HG02938 (cell line): ENCODE measurements around the gene G3BP2.
A peak's percentile ranks its signal among the peaks of the same experiment; 100 is the strongest.
"Not testable (repeated sequence)": the region's sequence is repeated elsewhere in the genome, so short reads cannot be mapped to it uniquely, and the experiment has no call there.

ENCODE experiments used
- ATAC-seq: cut with Tn5 transposase; IDR thresholded peaks from one replicate; pipeline ENCODE4 v1.9.1; 2021; ENCODE audit warnings: mild to moderate bottlenecking, moderate library complexity; ENCODE audit not compliant: unreplicated experiment

Gene G3BP2

DNA sequence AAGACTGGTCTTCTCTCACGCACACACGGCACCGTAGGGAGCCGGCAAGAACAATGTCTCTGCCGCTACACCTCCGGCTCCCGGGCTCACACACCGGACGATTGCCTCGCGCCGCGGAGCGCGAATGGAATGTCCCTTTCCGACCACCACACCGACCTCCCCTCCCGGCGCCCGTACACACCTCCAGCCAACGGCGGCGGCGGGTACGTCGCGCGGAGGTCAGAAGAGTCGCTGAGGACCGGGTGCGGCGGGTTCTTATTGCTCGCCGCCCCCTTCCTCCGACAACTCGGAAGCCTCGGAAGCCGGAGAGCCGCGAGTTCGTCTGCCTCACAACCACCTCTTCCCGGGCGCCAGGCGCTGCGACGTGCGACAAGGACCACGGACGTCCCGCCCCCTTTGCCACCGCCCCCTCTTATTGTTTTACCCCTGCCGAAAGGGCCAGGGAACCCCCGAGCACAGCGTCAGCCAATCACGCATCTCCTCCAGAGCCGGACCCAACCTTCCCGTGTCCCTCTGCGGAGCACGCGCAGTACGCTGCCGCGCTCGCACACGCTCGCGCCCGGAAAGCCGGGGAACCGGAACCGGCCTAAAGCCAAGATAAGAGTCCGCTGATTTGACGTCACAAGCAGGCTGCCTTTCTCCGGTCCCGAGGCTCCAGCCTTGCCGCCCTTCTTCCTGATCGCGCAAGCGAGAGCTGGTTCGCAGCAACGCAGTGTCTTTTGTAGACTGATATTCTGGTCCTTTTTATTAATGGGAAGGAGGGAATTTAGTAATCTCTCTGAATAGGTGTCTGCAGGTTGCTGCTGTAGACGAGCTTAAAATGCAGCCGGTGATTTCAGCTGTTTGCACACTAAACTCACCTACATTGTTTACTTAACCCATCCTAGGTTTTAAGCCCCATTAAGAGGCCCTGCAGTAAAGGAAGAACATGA, at the start of gene G3BP2:
Gene G3BP2, minus strand, starts transcription at position 385 of the 932 bp plus-strand sequence. CDS start 11,386 bp downstream, outside the sequence.
- ATAC-seq: peak; percentile 93

DNA sequence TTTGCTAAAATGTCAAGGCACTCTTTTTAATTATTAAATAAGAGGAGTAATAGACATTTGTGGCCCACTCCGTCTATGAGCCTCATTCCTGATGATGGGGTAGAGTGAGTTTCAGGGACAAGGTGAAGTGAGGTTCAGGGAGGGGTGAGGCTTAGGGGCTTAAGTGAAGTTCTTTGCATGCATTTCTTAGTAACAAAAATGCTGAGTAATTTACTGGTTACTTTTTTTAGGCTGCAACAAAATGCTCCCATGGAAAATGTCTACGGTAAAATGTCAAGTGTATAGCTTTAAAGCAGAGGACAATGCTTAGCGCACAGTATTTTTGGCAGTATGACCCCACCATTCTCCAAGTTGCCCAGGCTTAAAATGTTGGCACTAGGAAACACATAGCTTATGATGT, 49.2 kb upstream of the G3BP2 start:
- no peak for ATAC-seq

DNA sequence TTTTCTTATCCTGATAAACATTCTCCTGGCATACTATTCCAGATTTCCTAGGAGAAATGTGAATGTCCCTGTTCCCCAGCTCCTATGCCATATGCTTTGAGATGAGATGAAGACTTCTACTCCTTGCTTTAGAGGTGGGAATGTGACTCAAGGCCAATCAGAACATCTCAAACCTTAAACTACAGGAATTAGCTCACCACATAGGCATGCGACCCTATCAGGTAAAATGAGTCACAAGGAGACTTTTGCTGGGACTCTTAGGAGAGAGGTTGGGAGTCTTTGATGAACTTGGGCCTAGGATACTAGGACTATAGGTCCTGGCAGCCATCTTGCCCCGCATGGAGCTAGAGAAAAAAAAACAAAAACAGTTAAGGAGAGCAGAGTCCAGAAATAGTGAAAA, 45.3 kb upstream of the G3BP2 start:
- ATAC-seq: no peak

DNA sequence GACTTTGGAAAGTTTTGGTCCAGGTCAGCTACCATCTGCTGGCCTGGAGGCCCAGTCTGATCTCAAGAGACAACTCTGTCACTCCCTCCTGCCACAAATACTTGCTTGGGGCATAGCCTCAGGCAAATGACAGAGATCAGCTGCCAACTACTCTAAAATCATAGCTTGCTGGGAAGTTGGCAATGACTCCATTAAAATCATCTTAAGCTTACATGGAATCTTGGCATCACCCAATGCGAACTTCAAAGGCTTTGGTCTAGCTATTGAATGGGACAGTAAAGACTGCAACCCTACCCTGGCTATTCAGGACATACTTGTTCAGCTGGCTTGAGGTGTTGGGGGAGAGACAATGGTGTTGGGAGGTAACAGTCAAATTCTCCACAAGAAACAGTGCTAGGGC, 44.2 kb upstream of the G3BP2 start:
- no peak for ATAC-seq

DNA sequence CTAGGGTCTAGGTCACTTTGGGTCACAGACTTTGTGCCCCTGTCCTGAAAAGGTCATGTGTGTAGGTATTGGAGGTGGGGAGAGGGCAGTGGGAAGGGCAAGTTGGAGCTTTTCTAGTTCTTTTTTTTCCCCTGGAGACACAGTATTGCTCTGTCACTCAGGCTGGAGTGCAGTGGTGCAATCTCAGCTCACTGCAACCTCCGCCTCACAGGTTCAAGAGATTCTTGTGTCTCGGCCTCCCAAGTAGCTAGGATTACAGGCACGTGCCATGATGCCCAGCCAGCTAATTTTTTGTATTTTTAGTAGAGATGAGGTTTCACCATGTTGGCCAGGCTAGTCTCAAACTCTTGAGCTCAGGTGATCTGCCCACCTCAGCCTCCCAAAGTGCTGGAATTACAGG, 42.8 kb upstream of the G3BP2 start:
- ATAC-seq: not testable (repeated sequence)

DNA sequence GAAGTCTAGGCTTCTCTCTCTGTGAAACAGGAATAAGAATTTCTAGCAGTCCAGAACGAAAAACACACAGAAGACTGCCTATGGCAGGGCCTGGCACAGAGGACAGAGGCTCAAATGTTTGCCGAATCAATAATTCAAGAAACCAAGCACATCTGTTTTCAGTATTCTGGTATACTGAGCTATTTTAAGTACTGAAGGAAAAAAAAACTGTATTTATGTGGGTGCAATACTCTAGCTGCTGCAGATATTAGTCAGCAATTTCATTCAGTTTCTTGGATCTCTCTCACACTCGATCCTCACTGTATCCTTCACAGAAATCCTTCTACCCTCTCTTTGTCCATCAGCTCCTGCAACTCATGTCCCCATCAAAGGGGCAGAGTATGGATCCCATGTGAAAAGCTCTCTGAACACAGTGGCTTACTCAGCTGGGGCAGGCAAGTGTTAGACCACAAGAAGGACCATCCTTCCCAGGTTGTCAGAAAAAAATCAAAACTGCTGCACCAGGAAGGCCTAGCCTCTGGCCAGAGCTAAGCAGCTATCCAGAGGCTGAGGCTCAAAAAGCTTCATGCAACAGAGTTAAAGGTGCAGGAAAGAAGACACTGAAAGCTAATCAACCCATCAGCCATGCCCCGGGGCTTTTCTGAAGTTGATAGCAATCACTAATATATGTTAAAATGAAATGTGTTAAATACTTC, 42.0 kb upstream of the G3BP2 start:
- ATAC-seq: no peak

DNA sequence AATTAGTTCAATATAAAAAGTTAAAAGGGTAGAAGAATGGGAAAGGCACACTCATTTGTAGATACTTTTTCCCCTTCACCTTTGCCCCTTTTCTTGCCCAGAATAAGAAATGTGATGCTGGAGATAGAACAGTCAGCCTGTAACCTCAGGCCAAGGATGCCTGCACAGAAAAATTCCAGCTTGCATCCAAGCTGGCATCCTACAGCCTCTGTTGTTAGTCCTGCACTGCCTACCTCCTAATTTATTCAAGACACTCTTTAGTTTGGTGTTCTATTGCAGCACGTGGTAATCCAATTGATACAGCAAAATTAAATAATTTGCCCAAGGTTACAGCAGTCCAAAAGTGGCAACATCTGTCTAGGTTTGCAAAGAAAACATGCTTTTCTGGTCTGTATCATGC, 41.5 kb upstream of the G3BP2 start:
- no peak for ATAC-seq

DNA sequence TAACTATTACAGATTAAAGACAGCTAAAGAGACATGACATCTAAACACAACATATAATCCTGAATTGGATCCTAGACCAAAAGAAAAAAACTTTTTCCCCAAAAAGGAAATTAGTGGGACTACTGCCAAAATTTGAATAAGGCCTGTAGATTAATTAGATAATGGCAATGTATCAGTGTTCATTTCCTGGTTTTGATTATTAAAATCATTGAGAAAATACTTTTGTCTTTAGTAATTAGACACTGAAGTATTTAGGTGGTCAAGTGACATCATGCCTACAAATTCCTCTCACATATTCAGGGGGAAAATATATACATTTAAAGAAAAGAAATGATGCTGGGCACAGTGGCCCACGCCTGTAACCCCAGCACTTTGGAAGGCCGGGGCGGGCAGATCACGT, 40.8 kb upstream of the G3BP2 start:
- no peak for ATAC-seq

DNA sequence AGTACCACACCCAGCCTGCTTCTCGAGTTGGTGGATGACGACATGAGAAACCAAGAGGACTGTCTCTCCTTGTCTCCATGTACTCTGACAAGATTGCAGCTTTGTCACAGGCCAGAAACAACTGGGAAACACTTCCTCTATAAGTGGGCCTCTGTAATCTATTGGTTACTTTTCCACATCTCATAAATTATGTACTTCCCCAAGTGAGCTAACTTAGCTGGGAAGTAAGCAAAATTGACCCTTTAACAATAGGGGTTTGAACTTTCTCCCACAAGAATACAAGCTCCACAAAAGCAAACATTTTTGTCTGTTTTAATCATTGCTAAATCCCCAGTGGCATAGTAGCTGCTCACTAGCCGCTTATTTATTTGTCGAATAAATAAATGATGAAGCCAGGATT, 37.0 kb upstream of the G3BP2 start:
- no peak for ATAC-seq

DNA sequence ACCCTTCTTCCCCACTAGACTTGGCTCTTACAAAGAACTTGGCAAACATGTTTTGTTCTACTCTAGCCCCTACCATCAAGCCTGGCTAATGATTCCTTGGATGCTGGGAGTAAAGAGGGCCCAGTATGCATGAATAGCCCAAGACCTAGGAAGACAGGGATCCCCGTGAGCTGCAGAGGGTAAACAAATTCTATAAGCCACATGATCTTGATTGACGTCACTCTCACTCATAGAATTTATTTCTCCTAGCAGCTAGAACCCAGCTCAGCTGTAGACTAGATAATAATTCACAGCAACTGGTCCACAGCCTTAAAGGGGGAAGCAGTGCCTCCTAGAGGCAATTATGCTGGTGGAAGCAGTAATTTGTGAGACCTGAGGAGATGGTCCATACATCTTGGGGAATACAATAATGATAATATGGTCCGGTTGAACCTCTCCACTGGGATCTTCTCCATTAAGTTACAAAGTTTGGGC, 35.0 kb upstream of the G3BP2 start:
- ATAC-seq: peak; percentile 72

DNA sequence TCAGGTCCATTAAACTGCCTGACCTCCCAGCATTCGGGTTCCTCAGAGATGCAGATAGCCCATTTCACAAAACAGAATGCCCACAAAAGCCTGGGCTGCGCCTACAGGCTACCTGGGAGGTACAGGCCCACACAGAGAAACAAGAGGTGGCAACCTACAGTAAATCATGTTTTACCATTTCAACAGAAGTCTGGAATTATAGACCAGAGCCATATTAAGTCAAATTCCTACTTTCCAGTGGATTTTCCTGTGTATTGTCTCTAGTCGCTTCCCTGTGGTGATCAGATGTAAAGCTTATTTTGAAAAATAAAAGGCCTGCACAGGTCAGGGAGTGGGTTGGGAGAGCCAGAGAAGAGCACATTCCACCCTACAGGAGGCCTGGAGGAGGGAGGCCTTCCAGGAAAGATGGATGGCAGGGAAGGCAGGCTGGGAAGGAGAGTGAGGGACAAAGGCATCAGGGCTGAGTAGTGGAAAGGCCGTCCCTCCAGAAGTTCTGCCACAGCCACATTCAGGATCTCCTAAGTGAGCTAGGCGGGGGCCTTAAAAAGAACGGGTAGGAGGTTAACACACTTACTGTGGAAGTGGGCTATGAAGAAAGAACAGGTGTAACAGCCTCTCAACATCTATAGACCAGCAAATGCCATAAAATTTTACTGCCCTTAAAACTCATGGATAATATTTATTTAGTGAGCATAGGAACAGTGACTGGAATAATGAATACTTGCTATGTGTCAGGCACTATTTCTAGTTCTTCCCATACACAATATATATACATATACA, 32.2 kb upstream of the G3BP2 start:
- no peak for ATAC-seq

DNA sequence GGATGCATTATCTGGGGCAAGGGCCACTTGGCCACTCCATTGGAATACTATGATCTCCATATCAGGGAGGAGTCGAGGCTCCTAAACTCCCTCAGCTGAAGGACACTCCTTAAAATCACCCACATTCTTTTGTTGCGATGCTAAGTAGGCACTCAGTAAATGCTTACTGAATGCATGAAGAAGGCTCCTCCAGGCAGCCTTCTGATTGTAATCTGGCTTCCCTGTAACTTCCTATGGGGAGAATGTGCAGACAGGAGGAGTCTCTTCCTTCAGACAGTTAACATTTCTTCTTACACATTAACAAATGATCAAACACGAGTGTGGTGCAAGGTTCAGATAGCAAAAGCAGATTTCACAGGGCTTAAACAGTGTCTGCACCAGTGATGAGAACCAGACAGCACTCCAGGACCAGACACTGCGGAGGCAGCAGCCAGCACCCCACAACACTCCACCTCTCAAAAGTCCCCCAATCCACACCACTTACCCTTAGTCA, 29.8 kb upstream of the G3BP2 start:
- ATAC-seq: no peak

DNA sequence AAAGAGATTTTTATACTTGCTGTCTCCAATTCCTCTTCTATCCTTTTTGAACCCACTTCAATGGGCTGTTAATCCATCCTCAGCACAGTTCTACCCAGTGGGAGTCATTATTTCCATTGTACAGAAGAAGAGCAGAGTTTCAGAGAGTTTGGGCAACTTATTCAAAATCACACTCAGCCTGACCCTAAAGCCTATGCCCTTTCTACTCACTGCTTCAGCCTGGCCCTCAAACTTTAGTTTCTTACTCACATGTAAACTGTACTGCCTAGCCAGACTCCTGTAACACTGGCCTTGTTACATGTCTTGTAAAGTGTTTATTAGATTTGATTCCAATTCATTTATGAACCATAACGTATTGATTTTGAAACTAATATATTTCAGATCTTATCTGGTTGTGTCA, 26.1 kb upstream of the G3BP2 start:
- no peak for ATAC-seq

DNA sequence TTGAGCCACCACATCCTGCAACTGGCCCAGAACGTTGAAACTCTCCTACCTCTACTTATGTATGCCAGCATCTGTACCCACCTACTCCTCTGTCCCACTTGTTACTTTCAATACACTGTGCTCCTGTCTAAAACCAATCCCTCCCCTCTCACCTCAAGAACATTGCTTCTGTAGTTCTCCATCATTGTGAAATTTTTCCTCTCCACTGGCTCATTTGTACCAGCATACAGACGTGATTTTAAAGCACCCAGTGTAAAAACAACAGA, 25.7 kb upstream of the G3BP2 start:
- ATAC-seq: peak; percentile 25

DNA sequence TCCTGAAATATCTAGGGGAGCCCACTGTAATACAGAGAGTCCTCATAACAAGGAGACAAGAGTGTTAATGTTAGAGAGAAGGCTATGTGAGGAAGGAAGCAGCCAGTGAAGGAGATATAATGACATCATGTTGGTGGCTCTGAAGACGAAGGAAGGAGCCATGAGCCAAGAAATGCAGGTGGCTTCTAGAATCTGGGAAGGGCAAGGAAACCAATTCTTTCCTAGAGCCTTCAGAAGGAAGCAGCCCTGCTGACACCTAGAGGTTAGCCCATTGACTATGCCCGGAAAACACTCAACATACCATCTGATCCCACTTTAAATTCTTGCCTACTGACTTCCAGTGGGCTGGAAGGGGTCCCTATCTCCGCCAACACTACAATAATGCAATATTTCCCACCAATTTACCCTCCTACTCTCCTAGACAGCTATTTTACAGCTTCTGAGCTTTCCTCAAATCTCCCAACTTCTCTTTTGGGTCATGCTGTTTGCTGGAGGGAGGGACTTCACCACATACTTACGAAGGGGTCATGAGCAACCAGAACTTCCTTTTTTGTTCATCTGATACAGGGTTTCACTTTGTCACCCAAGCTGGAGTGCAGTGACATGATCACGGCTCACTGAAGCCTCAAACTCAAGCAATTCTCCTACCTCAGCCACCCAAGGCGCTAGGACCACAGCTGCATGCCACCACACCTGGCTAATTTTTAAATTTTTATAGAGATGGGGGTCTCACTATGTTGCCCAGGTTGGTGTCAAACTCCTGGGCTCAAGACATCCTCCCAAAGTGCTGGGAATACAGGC, 25.2 kb upstream of the G3BP2 start:
- ATAC-seq: peak; percentile 94

DNA sequence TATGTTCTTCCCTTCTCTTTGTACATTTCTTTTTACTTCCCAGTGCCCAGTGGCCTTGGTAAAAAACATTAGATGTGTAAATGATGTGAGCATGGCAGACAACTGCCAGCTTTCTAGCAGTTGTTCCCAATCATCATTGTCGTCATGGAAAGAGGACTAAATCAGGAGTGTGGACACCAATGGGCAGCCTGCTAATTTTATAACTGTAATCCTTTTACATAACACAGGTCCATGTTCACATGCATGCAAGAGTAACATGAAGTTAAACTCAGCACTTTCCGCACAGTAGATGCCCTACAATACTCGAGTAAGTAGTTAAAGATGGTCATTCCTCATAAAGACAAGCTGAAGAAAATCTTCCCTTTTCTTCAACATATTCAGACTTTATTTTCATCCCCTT, 23.4 kb upstream of the G3BP2 start:
- no peak for ATAC-seq

DNA sequence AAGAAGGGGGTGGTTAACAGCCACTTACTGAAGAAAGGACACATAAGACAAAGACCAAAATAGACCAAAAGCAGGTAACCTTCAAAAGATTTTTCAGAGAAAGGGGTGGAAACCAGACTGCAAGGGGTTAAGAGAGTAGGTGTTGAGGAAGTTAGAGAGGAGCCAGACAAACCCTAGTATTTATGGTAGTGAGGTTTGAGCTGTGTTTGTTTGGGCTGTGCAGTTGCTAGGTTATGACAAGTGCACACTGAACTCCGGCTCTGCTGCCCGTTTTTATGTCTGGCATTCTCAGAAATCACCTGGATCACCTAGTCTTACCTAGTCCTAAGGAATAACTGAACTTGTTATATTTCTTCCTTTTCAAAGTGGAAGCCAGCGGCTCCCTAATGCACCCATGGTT, 22.9 kb upstream of the G3BP2 start:
- peak; percentile 53 for ATAC-seq

DNA sequence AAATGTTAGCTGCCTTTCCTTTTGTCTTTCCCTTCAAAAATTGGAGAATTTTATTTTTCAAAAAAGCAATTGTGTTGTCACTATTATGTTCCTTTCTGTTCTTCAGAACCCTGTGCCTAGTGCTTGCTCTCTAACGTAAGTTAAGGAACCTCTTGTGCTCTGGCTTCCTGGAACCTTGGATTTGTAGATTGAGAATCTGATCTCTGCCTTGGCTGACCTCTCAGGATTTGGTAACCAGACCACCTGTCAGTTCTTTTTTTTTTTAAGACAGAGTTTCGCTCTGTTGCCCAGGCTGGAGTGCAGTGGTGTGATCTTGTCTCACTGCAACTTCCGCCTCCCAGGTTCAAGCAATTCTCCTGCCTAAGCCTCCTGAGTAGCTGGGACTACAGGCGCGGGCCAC, 18.9 kb upstream of the G3BP2 start:
- not testable (repeated sequence) for ATAC-seq

DNA sequence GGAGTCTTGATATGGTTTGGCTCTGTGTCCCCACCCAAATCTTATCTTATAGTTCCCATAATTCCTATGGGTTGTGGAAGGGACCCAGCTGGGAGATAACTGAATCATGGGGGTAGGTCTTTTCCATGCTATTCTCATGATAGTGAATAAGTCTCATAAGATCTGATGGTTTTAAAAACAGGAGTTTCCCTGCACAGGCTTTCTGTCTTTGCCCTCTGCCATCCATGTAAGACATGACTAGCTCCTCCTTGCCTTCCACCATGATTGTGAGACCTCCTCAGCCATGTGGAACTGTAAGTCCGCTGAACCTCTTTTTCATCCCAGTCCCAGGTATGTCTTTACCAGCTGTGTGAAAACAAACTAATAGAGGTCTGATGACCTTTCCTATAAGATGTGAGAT, 13.9 kb upstream of the G3BP2 start:
- ATAC-seq: not testable (repeated sequence)

DNA sequence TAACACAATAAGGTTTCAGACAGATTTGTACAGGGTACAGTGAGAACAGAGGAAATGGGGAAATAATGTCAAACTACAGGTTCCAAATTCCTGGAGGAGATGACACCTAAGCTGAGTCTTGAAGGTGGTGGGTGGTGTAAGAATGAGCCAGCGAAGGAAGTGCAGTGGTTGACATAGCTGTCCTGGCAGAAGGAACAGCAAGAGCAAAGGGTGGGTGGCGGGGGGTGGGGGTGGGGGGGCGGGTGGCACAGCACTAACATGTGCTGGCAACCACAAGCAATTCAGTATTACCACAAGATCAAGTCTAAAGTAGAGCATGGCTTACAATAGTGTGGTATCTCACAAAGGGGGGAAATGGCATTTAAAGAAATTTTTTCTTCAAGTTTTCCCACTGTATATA, 13.1 kb upstream of the G3BP2 start:
- no peak for ATAC-seq
